OCI-LY1 (cell line): Measurements from ENCODE around the gene KIF20B.

Experiments used
- H2AFZ ChIP-seq: fragments of 200-600 bp; sonication (generic), shearing (Covaris generic); 2 replicates; pipeline ENCODE4 v1.6.0; 2014; ENCODE audit warnings: antibody characterized with exemption, mild to moderate bottlenecking, low read length
- H3F3A ChIP-seq: fragments of 200-600 bp; sonication (generic), shearing (Covaris generic); 2 replicates; pipeline ENCODE4 v1.6.0; 2014; ENCODE audit warnings: mild to moderate bottlenecking, antibody characterized with exemption, low read length, moderate library complexity; ENCODE audit not compliant: insufficient read depth
- H3K27ac ChIP-seq: fragments of 200-600 bp; sonication (generic); 2 replicates; pipeline ENCODE4 v1.5.1; 2014; ENCODE audit warnings: low read length, mixed run types, mild to moderate bottlenecking, low read depth; ENCODE audit not compliant: poor library complexity, severe bottlenecking
- H3K27me3 ChIP-seq: fragments of 200-600 bp; sonication (generic); 2 replicates; pipeline ENCODE4 v1.6.0; 2014; ENCODE audit warnings: antibody characterized with exemption, mild to moderate bottlenecking, low read length, moderate library complexity; ENCODE audit not compliant: insufficient read depth
- H3K36me3 ChIP-seq: fragments of 200-600 bp; sonication (generic); 2 replicates; pipeline ENCODE4 v1.6.1; 2014; ENCODE audit warnings: mild to moderate bottlenecking, antibody characterized with exemption, low read length, moderate library complexity, mixed read lengths; ENCODE audit not compliant: insufficient read depth
- H3K4me1 ChIP-seq: fragments of 200-600 bp; sonication (generic); 2 replicates; pipeline ENCODE4 v1.5.1; 2014; ENCODE audit warnings: mild to moderate bottlenecking, low read length, moderate library complexity; ENCODE audit not compliant: insufficient read depth, severe bottlenecking
- H3K4me2 ChIP-seq: fragments of 200-600 bp; sonication (generic), shearing (Covaris generic); 2 replicates; pipeline ENCODE4 v1.6.1; 2014; ENCODE audit warnings: low read length
- H3K4me3 ChIP-seq: fragments of 200-600 bp; sonication (generic); 2 replicates; pipeline ENCODE4 v1.5.1; 2014; ENCODE audit warnings: low read length, low read depth, mild to moderate bottlenecking, mixed read lengths; ENCODE audit not compliant: poor library complexity, severe bottlenecking
- H3K79me2 ChIP-seq: fragments of 200-600 bp; shearing (Covaris generic); 2 replicates; pipeline ENCODE4 v1.6.1; 2016; ENCODE audit warnings: mixed run types, low read length, mixed read lengths; ENCODE audit not compliant: insufficient read depth
- H3K9ac ChIP-seq: fragments of 200-600 bp; sonication (generic), shearing (Covaris generic); 2 replicates; pipeline ENCODE4 v1.6.1; 2014; ENCODE audit warnings: mild to moderate bottlenecking, low read length, mixed read lengths
- H3K9me2 ChIP-seq: fragments of 200-600 bp; sonication (generic), shearing (Covaris generic); 2 replicates; pipeline ENCODE4 v1.6.1; 2014; ENCODE audit warnings: low read depth, mild to moderate bottlenecking, low read length, mixed read lengths
- H3K9me3 ChIP-seq: fragments of 200-600 bp; shearing (Covaris generic); 2 replicates; pipeline ENCODE4 v1.6.1; 2014; ENCODE audit warnings: low read length, mixed read lengths
- H4K20me1 ChIP-seq: fragments of 200-600 bp; sonication (generic), shearing (Covaris generic); 2 replicates; pipeline ENCODE4 v1.6.0; 2016; ENCODE audit warnings: mild to moderate bottlenecking, low read length; ENCODE audit not compliant: insufficient read depth
- EZH2 ChIP-seq: fragments of 200-600 bp; sonication (generic), shearing (Covaris generic); IDR thresholded peaks from 2 replicates; pipeline ENCODE4 v1.8.0; 2017; ENCODE audit warnings: borderline replicate concordance, mixed run types, mild to moderate bottlenecking, antibody characterized with exemption, low read length, moderate library complexity, mixed read lengths
- TF ChIP-seq, protein P1 (sequence below): fragments of 200-600 bp; sonication (generic), shearing (Covaris generic); IDR thresholded peaks from 2 replicates; pipeline ENCODE4 v1.5.1; 2017; ENCODE audit warnings: mild to moderate bottlenecking, antibody characterized with exemption, low read length, moderate library complexity, mixed read lengths

KIF20B gene

DNA sequence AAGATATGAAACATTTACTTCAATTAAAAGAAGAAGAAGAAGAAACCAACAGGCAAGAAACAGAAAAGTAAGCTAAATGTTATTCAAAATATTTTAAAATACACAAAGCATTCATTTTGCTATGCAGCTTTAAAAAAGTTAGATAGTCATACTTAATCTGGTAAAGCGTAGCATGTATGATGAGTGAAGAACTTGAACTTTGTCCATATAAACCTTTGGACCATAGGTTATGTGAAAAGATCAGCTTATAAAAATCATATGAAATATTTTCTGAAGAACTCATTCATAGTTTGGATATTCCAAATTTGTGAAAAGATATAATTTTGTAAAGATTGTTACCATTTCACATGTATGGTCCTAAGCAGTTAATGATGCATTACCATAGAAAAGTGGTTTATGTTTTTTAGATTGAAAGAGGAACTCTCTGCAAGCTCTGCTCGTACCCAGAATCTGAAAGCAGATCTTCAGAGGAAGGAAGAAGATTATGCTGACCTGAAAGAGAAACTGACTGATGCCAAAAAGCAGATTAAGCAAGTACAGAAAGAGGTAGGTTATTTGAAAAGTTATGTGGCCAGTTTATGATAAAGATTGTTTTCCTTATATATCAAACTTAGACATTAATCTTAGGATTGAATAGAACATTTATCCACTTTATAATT is 37.3 kb downstream of the KIF20B start:
- Histone ChIP-seq H3F3A (no peaks in the 10 kb centered on the region), H3K9me3 (no peaks in the 10 kb centered on the region), H3K79me2 (no peaks in the 10 kb centered on the region), H3K36me3 (peaks cover 19% of the 10 kb centered on the region), H3K9me2 (no peaks in the 10 kb centered on the region), H2AFZ (no peak overlapping the region), H3K27me3 (no peaks in the 10 kb centered on the region), H3K4me1 (peaks cover 9% of the 10 kb centered on the region), H3K4me2 (no peak overlapping the region), H3K4me3 (no peak overlapping the region), H3K9ac (no peak overlapping the region), H3K27ac (no peak overlapping the region), H4K20me1 (no peaks in the 10 kb centered on the region)
- no peak for TF ChIP-seq EZH2
- TF ChIP-seq, protein P1, sequence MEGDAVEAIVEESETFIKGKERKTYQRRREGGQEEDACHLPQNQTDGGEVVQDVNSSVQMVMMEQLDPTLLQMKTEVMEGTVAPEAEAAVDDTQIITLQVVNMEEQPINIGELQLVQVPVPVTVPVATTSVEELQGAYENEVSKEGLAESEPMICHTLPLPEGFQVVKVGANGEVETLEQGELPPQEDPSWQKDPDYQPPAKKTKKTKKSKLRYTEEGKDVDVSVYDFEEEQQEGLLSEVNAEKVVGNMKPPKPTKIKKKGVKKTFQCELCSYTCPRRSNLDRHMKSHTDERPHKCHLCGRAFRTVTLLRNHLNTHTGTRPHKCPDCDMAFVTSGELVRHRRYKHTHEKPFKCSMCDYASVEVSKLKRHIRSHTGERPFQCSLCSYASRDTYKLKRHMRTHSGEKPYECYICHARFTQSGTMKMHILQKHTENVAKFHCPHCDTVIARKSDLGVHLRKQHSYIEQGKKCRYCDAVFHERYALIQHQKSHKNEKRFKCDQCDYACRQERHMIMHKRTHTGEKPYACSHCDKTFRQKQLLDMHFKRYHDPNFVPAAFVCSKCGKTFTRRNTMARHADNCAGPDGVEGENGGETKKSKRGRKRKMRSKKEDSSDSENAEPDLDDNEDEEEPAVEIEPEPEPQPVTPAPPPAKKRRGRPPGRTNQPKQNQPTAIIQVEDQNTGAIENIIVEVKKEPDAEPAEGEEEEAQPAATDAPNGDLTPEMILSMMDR: no peak

DNA sequence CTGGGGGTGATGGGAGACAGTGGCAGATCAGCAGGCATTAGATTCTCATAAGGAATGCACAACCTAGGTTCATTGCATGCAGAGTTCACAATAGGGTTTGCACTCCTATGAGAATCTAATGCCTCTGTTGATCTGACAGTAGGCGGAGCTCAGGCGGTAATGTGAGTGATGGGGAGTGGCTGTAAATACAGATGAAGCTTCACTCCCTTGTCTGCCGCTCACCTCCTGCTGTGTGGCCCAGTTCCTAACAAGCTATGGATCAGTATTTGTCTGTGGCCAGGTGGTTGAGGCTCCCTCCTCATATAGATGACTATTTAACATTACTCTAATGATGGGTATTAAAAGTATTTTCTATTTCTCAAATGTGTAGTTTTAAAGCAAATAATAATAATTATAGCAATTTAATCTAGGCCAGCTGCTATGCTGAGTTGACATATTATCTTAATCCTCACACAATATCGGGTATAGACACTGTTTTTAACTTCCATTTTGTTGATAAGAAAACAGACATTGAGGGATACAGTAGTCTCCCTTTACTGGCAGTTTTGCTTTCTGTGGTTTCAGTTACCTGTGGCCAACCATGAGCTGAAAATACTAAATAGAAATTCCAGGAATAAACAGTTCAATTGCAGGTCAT is 39.9 kb downstream of the KIF20B start:
- Histone ChIP-seq H3K9me3 (no peaks in the 10 kb centered on the region), H4K20me1 (no peaks in the 10 kb centered on the region), H2AFZ (no peak overlapping the region), H3K9me2 (no peaks in the 10 kb centered on the region), H3K27me3 (no peaks in the 10 kb centered on the region), H3K36me3 (peaks cover 26% of the 10 kb centered on the region), H3K9ac (no peak overlapping the region), H3K4me2 (no peak overlapping the region), H3K79me2 (no peaks in the 10 kb centered on the region), H3F3A (no peaks in the 10 kb centered on the region), H3K4me3 (no peak overlapping the region), H3K4me1 (peaks cover 9% of the 10 kb centered on the region), H3K27ac (no peak overlapping the region)
- TF ChIP-seq, protein P1: no peak
- no peak for TF ChIP-seq EZH2

DNA sequence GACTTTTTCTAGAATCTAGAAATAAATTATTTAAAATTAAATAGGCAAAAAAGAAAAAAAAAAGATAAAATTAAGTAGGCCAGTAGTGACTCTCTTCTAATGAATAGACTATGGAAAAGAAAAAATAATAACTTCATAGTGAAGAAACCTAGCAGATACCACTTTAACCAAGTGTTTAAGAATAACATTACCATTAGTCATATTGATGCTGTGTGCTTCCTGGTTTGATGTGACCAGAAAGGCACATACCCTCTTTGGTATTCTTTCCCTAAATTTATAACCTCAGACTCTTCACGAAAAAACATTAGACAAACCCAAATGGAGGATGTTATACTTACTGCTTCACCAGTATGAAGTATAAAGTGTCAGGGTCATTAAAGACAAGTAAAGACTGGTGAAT is 42.6 kb downstream of the KIF20B start:
- no peak overlapping the region for H2AFZ ChIP-seq
- no peak overlapping the region for H3K4me3 ChIP-seq

More for the DNA sequence above, 42.6 kb downstream of the KIF20B start:
- Histone ChIP-seq H3K4me2 (no peak overlapping the region), H3K27ac (no peak overlapping the region), H4K20me1 (no peaks in the 10 kb centered on the region), H3K9me2 (no peaks in the 10 kb centered on the region), H3K36me3 (peaks cover 13% of the 10 kb centered on the region), H3K4me1 (peaks cover under 1% of the 10 kb centered on the region), H3K79me2 (no peaks in the 10 kb centered on the region), H3K9me3 (no peaks in the 10 kb centered on the region), H3K27me3 (no peaks in the 10 kb centered on the region), H3K9ac (no peak overlapping the region), H3F3A (no peaks in the 10 kb centered on the region)
- TF ChIP-seq EZH2: no peak
- TF ChIP-seq, protein P1: no peak
